ENCODE data around the gene ALOX5AP. TPM values are rescaled to one million over a fixed set of nuclear protein-coding genes. Genes with fewer than 3 reads are reported as not detected.

ALOX5AP gene
- total RNA-seq, 2 donors from 2014 or later: 26.8 to 49.6 TPM

DNA sequence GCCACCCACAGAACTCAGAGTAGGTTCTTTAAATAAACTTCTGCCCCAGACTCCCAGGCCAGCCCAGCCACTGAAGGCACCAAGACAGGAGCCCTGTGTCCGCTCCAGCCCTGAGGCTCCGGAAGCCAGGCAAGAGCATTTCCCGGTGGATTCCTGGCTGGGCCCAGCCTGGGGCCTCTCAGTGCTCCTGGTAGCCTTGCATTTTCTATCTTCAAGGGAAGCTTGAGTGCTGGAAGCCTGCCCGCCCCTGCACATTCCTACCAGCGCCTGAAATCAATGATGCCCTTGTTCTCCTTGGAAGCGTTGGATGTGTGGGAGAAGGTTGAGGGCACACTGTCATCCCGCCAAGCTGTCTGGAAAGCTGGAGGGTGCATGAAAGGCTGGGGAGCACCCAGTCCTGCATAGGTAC lies 70.3 kb downstream of the ALOX5AP start:
- DNase-seq (ENCODE audit: low spot score): no peak
- intact Hi-C loops (cut with DNase I): loop anchor here (10.0 kb wide), 4 partner anchors 59 to 681 kb away; partner anchors contain the start of gene HMGB1 (in 1 of the 2)

DNA sequence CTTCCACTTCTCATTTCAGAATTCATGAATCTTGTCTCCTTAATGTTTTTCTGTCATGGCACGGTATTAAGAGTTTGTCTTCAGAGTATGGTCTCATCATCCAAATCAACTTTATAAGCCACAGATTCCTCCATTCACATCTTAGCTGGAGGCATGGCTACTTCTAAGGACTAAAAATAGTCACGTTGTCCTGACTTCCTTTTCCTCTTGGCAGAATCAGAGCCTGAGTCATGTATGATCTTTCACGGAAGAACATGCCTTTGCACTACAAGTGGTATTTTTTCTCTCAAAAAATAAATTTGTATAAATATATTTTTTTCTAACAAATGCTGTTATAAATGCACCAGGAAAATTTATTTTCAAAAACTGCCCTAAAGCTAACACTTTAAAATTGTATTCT lies 71.4 kb downstream of the ALOX5AP start:
- intact Hi-C loops (cut with DNase I): loop anchor here (10.0 kb wide), 4 partner anchors 58 to 682 kb away; partner anchors contain the start of gene HMGB1 (in 1 of the 2)
- DNase-seq (ENCODE audit: low spot score): no peak

GRCh38 chr13:30807392-30807791 lies 72.0 kb downstream of the ALOX5AP start:
- DNase-seq (ENCODE audit: low spot score): no peak
- intact Hi-C loops (cut with DNase I): loop anchor here (10.0 kb wide), 4 partner anchors 57 to 683 kb away; partner anchors contain the start of gene HMGB1 (in 1 of the 2)

GRCh38 chr13:30808600-30808999 lies 73.3 kb downstream of the ALOX5AP start:
- DNase-seq (ENCODE audit: low spot score): no peak
- intact Hi-C loops (cut with DNase I): loop anchor here (10.0 kb wide), 4 partner anchors 56 to 684 kb away; partner anchors contain the start of gene HMGB1 (in 1 of the 2)

GRCh38 chr13:30809787-30810186 lies 74.4 kb downstream of the ALOX5AP start:
- DNase-seq (ENCODE audit: low spot score): no peak
- intact Hi-C loops (cut with DNase I): loop anchor here (5.0 to 10.0 kb wide), 5 partner anchors 55 to 685 kb away; partner anchors contain the start of gene HMGB1 (in 1 of the 2)

DNA sequence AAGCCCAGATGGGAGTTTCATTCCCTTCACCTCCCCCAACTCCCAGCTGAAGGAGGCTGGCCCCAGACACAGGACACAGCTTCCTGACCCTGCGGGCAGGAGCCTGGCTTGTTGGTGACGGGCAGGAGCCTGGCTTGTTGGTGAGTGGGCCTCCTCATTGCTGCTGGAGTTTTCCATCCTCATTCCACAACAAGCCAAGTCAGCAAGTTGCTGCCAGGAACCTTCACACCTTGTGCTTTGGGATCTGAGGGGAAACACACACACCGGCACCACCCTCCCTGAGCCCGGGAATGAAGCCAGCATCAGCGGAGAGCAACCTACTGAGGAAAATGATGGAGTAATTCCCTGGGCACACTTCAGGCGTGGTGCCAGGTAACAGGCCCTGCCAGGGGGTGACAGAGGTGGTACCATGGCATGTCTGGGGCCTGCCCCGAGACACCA lies 74.9 kb downstream of the ALOX5AP start:
- intact Hi-C loops (cut with DNase I): loop anchor here in 1 of 2 donors (5.0 to 10.0 kb wide), 2 partner anchors 55 to 683 kb away; no protein-coding TSS in a partner anchor
- DNase-seq (ENCODE audit: low spot score): no peak

GRCh38 chr13:30810801-30811200 lies 75.5 kb downstream of the ALOX5AP start:
- DNase-seq (ENCODE audit: low spot score): no peak
- intact Hi-C loops (cut with DNase I): loop anchor here in 1 of 2 donors (5.0 to 10.0 kb wide), 2 partner anchors 54 to 684 kb away; no protein-coding TSS in a partner anchor

Other genes starting within 250 kb of the ALOX5AP start
- 10 to 100 TPM; 13.8 to 14.2 TPM for gene USPL1, start 117.6 kb upstream of the ALOX5AP start, total RNA-seq
- gene MEDAG, start 170.7 kb downstream of the ALOX5AP start, total RNA-seq: 100 to 1,000 TPM; 151 to 172 TPM
- under 1 TPM; 0.38 to 0.56 TPM for gene TEX26, start 197.1 kb downstream of the ALOX5AP start, total RNA-seq

All from posterior vena cava (tissue), 2 donors.